GM12891 (cell line): ENCODE results near the gene TDRD15.
"Not testable (repeated sequence)": the region's sequence is repeated elsewhere in the genome, so short reads cannot be mapped to it uniquely, and the experiment has no call there.

Experiments
- DNase-seq: peaks from one replicate; pipeline ENCODE4 v3.0.0; 2011; ENCODE audit warnings: low spot score; ENCODE audit not compliant: insufficient read length
- FAIRE-seq: peaks from 2 replicates; lab custom pipeline; 2011; peaks lifted over from hg19 to GRCh38; lab: Jason Lieb, UNC
- PAX5 ChIP-seq: IDR thresholded peaks from 2 replicates; pipeline ENCODE4 v1.6.1; 2011; ENCODE audit warnings: low read length, moderate library complexity, mild to moderate bottlenecking; ENCODE audit not compliant: insufficient read depth, severe bottlenecking
- POLR2A ChIP-seq: IDR thresholded peaks from 2 replicates; pipeline ENCODE4 v1.6.1; 2011; ENCODE audit warnings: low read depth, low read length, control low read depth
- POLR2AphosphoS5 ChIP-seq: IDR thresholded peaks from 2 replicates; pipeline ENCODE4 v1.6.1; 2011; ENCODE audit warnings: low read depth, low read length, control low read depth
- POU2F2 ChIP-seq: IDR thresholded peaks from 2 replicates; pipeline ENCODE4 v1.6.1; 2011; ENCODE audit warnings: low read depth, mild to moderate bottlenecking, control low read depth, low read length, moderate library complexity
- SPI1 ChIP-seq: IDR thresholded peaks from 2 replicates; pipeline ENCODE4 v1.6.1; 2011; ENCODE audit warnings: low read depth, low read length, control low read depth
- TAF1 ChIP-seq: IDR thresholded peaks from 2 replicates; pipeline ENCODE4 v1.6.1; 2011; ENCODE audit warnings: low read depth, low read length, control low read depth

Gene TDRD15

GRCh38 chr2:21135585-21135984 is 11.8 kb downstream of the TDRD15 start:
- FAIRE-seq = no peak
- TF ChIP-seq PAX5 (no peak), POLR2AphosphoS5 (no peak), POU2F2 (no peak), TAF1 (no peak), POLR2A (no peak), SPI1 (no peak)

GRCh38 chr2:21142149-21142548 is 18.4 kb downstream of the TDRD15 start:
- no peak for FAIRE-seq
- TF ChIP-seq PAX5 = no peak
- TF ChIP-seq SPI1 = no peak
- no peak for TF ChIP-seq TAF1
- no peak for TF ChIP-seq POLR2A
- no peak for TF ChIP-seq POU2F2
- no peak for TF ChIP-seq POLR2AphosphoS5
- DNase-seq = no peak

More at GRCh38 chr2:21135585-21135984, 11.8 kb downstream of the TDRD15 start:
- DNase-seq = no peak

GRCh38 chr2:21146638-21147037 is 22.9 kb downstream of the TDRD15 start:
- DNase-seq (no peak), FAIRE-seq (no peak)
- TF ChIP-seq SPI1 = no peak

- no peak for FAIRE-seq
- TF ChIP-seq SPI1 (no peak), POLR2A (no peak), PAX5 (no peak), TAF1 (no peak), POU2F2 (no peak), POLR2AphosphoS5 (no peak)
These were observed 24.9 kb downstream of the TDRD15 start for GRCh38 chr2:21148718-21149117.

GRCh38 chr2:21151234-21151633 is 27.5 kb downstream of the TDRD15 start:
- DNase-seq, FAIRE-seq: not testable (repeated sequence)

More at GRCh38 chr2:21148718-21149117, 24.9 kb downstream of the TDRD15 start:
- DNase-seq = no peak

- DNase-seq (no peak), FAIRE-seq (no peak)
- TF ChIP-seq PAX5 = no peak
- TF ChIP-seq POU2F2 = no peak
- no peak for TF ChIP-seq TAF1
- no peak for TF ChIP-seq POLR2A
- no peak for TF ChIP-seq SPI1
- no peak for TF ChIP-seq POLR2AphosphoS5
These were observed 31.8 kb downstream of the TDRD15 start for GRCh38 chr2:21155365-21156136.

GRCh38 chr2:21161122-21161521 is 37.4 kb downstream of the TDRD15 start:
- TF ChIP-seq POLR2A (no peak), PAX5 (no peak), TAF1 (no peak), POLR2AphosphoS5 (no peak), SPI1 (no peak), POU2F2 (no peak)
- no peak for FAIRE-seq
- DNase-seq = no peak

- FAIRE-seq (no peak), DNase-seq (no peak)
- TF ChIP-seq POLR2A (no peak), SPI1 (no peak), POLR2AphosphoS5 (no peak), PAX5 (no peak), POU2F2 (no peak), TAF1 (no peak)
These were observed 38.3 kb downstream of the TDRD15 start for GRCh38 chr2:21161832-21162614.

GRCh38 chr2:21162615-21162878 is 38.8 kb downstream of the TDRD15 start:
- DNase-seq (no peak), FAIRE-seq (no peak)
- no peak for TF ChIP-seq TAF1
- no peak for TF ChIP-seq SPI1
- TF ChIP-seq POLR2A = no peak
- no peak for TF ChIP-seq POU2F2
- TF ChIP-seq POLR2AphosphoS5 = no peak
- no peak for TF ChIP-seq PAX5

- TF ChIP-seq PAX5 (no peak), POU2F2 (no peak), POLR2AphosphoS5 (no peak), SPI1 (no peak)
- FAIRE-seq (no peak), DNase-seq (no peak)
These were observed 39.4 kb downstream of the TDRD15 start for GRCh38 chr2:21163213-21163612.
